K562 treated with DMSO at 1 percent for 48 hours (cell line): ENCODE data around the gene ACTR2. TPM values are rescaled to one million over a fixed set of nuclear protein-coding genes. Genes with fewer than 3 reads are reported as not detected.

Experiments
- total RNA-seq: library from RNA; unstranded; fragments of 300-600 nt; gene quantifications from 2 replicates; pipeline ENCODE4 v1.2.3, GENCODE V29; 2022; ENCODE audit warnings: low replicate concordance; ENCODE audit errors: extremely low read depth

The ACTR2 gene
- 125 and 242 TPM in 2 replicates for total RNA-seq

GRCh38 chr2:65227456-65228262, at the start of gene ACTR2:
TSS of gene ACTR2 (plus strand) at chr2:65227831. CDS start at chr2:65227910, 79 bp downstream.

Other genes starting within 250 kb of the ACTR2 start
- gene SLC1A4, start 238.4 kb upstream of the ACTR2 start, total RNA-seq = not detected in 2 replicates
- gene CEP68, start 171.4 kb upstream of the ACTR2 start, total RNA-seq = not detected in 2 replicates
- not detected in 2 replicates for gene RAB1A, start 97.7 kb upstream of the ACTR2 start, total RNA-seq
- gene SPRED2, start 204.8 kb downstream of the ACTR2 start, total RNA-seq = not detected in 2 replicates